PC-3 (cell line): ENCODE measurements around the gene GATA2.

ENCODE experiments used
- CTCF ChIP-seq: fragments of 300-600 bp; sonication (generic); conservative IDR thresholded peaks from 2 replicates; pipeline ENCODE4 v1.5.1; 2017; ENCODE audit warnings: antibody characterized with exemption, low read depth, mild to moderate bottlenecking, low read length
- EZH2 ChIP-seq: fragments of 300-600 bp; sonication (generic); IDR thresholded peaks from one replicate; pipeline ENCODE4 v1.6.1; 2017; ENCODE audit warnings: antibody characterized with exemption, mild to moderate bottlenecking, low read length; ENCODE audit not compliant: unreplicated experiment
- EZH2phosphoT487 ChIP-seq: fragments of 300-600 bp; sonication (generic); IDR thresholded peaks from 2 replicates; pipeline ENCODE4 v1.6.1; 2018; ENCODE audit warnings: mild to moderate bottlenecking, antibody characterized with exemption, low read length, borderline replicate concordance

DNA sequence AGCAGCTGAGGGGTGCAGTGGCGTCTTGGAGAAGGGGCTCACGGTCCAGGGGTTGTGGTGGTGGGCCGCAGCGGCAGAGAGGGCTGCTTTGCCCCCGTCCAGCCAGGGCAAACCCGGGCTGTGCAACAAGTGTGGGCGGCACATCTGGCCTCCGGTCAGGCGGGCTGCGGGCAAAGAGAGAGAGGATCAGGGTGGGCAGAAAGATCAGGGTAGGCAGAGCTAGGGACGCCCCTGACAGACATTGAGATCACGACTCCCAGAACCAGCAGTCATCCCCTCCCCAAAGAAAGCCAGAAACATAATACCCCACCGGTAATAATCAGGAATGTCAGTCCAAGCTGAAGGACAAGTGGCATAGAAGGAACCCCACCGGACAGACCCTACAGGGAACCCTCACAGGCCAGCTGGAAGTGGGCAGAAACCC is 6.8 kb downstream of the GATA2 start:
- TF ChIP-seq CTCF (no peak), EZH2 (no peak), EZH2phosphoT487 (no peak)
